Neural progenitor cell (in vitro differentiated cells): Measurements from ENCODE around the gene OR2T6.
"Not testable (repeated sequence)": the region's sequence is repeated elsewhere in the genome, so short reads cannot be mapped to it uniquely, and the experiment has no call there.

Experiments
- CTCF ChIP-seq: fragments of 200-600 bp; sonication (generic); IDR thresholded peaks from 2 replicates; pipeline ENCODE4 v1.5.1; 2017; ENCODE audit warnings: antibody characterized with exemption, mild to moderate bottlenecking
- EZH2 ChIP-seq: fragments of 200-600 bp; sonication (generic); IDR thresholded peaks from 2 replicates; pipeline ENCODE4 v1.6.1; 2017; ENCODE audit warnings: antibody characterized with exemption, mild to moderate bottlenecking, moderate library complexity
- EZH2phosphoT487 ChIP-seq: fragments of 200-600 bp; sonication (generic); IDR thresholded peaks from 2 replicates; pipeline ENCODE4 v1.6.1; 2017; ENCODE audit warnings: antibody characterized with exemption

DNA sequence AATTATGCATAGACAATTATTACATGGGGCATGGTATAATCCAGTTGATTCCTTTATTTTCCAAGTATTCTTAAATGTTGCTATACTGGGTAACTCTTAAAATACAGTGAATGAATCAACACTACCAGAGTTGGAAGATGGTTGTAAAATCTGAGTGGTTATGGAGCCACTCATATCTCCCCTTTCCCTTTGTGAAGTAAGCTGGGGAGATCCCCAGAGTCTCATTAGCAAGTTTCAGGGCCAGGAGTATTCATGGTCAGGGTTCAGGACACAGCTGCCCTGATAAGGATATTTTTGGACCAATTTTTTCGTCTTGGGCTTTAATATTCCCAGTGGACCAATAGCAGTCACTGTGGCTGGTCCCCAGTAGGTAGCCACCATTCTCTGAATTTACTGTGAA lies 63.1 kb downstream of the OR2T6 start:
- not testable (repeated sequence) for TF ChIP-seq EZH2, CTCF, EZH2phosphoT487
